HG03565 (cell line): ENCODE results near the gene ALCAM.
"Not testable (repeated sequence)": the region's sequence is repeated elsewhere in the genome, so short reads cannot be mapped to it uniquely, and the experiment has no call there.

Experiments used
- ATAC-seq: cut with Tn5 transposase; IDR thresholded peaks from one replicate; pipeline ENCODE4 v1.9.1; 2021; ENCODE audit warnings: mild to moderate bottlenecking, moderate library complexity; ENCODE audit not compliant: unreplicated experiment

Gene ALCAM

GRCh38 chr3:105385819-105386508 is 19.3 kb downstream of the ALCAM start:
- peak; percentile 75 for ATAC-seq

- ATAC-seq, result no peak
Observed at GRCh38 chr3:105387122-105387751, 20.5 kb downstream of the ALCAM start.

- no peak for ATAC-seq
Observed at GRCh38 chr3:105388176-105388575, 21.5 kb downstream of the ALCAM start.

- ATAC-seq, result not testable (repeated sequence)
Observed at GRCh38 chr3:105389759-105390158, 23.1 kb downstream of the ALCAM start.

DNA sequence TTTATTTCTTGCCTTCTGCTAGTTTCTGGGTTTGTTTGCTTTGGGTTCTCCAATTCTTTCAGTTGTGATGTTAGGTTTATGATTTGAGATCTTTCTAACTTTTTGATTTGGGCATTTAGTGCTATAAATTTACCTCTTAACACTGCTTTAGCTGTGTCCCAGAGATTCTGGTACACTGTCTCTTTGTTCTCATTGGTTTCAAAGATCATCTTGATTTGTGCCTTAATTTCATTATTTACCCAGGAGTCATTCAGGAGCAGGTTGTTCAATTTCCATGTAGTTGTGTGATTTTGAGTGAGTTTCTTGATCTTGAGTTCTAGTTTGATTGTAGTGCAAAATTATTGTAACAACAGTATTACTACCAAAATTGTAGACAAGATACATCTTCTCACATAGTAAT is 25.9 kb downstream of the ALCAM start:
- ATAC-seq, result not testable (repeated sequence)

DNA sequence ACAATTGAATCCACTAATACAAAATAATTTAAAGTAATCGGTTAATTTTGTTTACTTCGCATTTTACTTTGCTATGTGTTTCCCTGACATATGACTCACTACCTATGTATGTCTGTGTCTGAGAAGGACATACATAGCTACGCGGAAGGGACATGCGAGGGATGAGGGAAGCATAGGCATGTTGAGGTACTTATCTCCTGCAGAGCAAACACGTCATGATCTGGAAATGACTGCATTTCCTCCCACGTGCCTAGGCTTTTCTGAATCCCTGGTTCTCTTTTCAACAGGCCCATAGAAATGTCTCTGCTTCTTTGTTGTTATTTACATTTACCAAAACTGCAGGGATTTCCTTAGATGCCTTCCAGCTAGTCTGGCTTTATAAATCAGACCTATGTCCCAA is 27.5 kb downstream of the ALCAM start:
- ATAC-seq, result no peak

GRCh38 chr3:105397974-105398373 is 31.3 kb downstream of the ALCAM start:
- ATAC-seq, result no peak

GRCh38 chr3:105398437-105398836 is 31.7 kb downstream of the ALCAM start:
- ATAC-seq, result no peak

- no peak for ATAC-seq
Observed at GRCh38 chr3:105399062-105399461, 32.4 kb downstream of the ALCAM start.

DNA sequence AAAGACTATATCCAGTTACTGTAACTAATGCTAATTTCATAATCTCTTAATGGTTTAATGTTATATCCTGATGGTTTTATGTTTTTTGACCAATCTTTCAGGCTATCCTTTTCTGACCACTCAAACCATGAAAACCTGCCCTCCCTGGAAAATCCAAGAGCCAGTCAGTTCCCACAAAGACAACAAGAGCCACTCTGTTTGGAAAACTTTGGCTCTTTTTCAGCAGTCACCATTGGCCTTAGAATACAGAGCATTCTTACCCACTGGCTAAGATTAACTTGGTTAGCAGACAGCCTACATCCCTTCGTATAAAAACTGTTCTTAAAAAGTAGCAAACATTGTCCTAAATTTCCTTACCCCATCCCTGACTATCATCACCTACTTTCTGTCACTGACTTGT is 32.9 kb downstream of the ALCAM start:
- no peak for ATAC-seq

DNA sequence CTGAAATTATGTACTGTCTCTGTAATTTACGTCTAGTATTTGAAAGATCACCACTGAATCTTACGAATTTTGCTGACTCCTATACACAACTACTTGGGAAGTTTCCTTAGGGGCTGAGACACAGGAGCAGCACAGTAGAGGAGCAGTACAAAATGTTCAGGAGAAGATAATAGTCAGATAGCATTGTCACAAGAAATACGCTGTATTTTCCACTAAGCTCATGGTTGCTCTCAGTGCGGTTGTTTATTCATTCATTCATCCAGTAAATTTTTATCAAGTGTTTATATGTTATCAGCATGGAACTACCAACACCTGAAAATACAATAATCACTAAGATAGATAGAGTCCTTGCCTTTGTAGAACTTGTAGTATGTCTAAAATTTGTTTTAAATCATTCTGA is 34.5 kb downstream of the ALCAM start:
- no peak for ATAC-seq

- ATAC-seq, result no peak
Observed at GRCh38 chr3:105401691-105402149, 35.0 kb downstream of the ALCAM start.

DNA sequence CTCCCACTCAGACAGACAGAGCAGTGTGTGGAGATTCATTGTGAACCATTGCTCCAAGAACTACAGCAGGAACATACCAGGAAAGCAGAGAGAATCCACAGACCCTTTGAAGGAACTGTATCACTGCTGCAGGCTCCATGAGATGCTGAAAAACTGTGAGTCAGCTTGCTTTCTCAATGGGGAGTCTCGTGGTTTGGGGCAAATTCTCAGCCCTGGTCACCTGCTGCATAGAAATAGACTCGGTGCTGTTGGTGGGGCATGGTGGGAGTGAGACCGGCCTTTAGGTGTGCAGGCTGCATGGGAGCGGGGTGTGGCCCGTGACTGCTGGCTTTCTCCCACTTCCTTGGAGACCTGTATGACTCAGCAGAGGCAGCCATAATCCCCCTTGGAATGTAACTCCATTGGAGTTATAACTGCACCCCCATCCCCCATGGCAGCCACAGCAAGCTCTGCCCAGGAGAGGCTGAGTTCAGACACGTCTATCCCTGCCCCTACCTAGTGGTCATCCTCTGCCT is 35.6 kb downstream of the ALCAM start:
- no peak for ATAC-seq

- not testable (repeated sequence) for ATAC-seq
Observed at GRCh38 chr3:105403034-105403433, 36.3 kb downstream of the ALCAM start.

DNA sequence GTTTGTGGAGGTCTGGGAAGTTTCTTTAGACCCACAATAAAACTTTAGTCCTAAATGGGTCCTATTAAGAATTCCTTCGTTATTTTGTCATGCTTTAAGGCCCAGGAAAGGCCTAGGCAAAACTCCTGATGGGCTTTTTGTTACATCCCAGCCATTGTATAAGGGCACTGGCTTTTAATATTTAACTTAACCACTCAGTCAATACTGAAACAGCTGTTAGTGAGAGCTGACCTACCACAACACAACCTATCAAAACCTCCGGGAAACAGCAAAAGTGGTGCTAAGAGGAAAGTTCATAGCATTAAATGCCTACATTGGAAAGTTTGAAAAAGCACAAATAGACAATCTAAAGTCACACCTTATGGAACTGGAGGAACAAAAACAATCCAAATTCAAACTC is 39.6 kb downstream of the ALCAM start:
- no peak for ATAC-seq

GRCh38 chr3:105409364-105409763 is 42.7 kb downstream of the ALCAM start:
- no peak for ATAC-seq

DNA sequence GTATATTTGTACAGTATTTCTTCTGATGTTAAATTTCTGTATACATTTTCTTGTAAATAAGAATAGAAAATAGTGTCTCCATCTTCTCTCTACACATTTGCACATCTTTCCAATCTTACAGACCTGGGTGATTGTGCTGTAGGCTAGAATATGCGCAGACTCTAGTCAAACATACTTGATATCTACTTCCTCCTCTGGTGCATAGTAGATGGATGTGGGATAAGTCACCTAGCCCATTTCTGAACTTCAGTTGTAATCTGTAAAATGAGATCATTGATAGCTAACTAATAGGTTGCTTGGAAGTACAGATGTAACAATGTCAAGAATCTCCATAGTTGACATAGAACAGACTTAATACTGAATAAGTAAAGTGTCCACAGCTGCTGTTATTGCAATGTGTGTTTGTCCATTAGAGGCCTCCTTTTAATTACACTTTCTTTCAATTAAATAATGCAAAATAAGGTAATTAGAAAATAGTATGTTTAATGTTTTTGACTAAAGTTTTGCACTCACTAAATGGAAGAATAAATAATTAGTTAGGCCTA is 46.7 kb downstream of the ALCAM start:
- no peak for ATAC-seq

DNA sequence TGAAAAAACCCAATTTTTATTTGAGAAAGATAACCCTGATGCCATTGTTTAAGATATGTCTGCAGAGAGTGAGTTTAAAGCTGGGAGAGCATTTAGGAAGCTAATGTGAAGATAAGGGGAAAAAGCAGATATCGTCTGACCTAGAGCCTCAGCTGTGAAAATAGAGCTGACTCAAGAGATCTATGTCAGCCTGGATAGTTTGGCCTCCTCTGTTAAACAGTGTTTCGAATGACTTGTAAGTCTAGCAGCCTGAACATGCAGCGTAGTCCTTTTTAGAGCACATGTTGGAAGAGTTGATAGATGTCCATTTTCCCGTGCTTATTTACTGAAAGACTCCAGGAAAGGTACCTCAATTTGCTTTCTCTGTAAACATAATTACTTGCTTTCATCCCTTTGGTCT is 48.1 kb downstream of the ALCAM start:
- ATAC-seq, result no peak

GRCh38 chr3:105415951-105416350 is 49.2 kb downstream of the ALCAM start:
- no peak for ATAC-seq

DNA sequence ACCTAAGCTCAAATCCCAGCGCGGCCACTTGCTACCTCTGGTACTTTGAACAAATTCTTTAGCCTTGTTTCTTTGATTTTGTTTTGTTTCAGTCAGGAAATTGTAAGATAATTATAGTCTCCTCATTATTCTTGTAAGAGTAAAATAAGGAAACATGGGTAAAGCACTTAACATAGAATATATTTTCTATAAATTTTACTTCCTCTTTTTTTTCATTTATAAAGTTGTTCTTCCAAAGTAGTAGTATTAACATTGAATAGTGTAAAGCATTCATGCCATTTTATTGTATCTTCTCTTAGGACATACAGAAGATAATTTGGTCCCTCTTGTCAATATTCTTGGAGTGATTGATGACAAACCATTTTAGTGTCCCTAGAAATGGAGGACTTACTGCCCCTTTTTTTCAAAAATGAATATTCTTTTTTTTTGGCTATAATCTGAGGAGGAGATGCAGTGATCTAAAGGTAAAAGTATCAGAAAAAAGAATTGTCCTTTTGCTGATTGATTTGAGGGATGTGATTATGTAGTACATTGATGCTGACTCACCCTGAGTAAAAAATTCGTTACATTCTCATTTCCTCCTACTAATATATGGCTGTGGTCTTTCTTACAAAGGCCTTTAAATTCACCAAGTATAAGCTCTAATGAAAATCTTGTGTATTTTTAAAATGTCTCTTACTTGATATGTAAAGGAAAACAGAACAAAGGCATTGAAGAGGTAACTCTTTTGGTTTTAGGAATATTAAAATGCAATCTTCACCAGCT is 51.0 kb downstream of the ALCAM start:
- ATAC-seq, result no peak

GRCh38 chr3:105422645-105423044 is 55.9 kb downstream of the ALCAM start:
- ATAC-seq, result no peak
